K562 (cell line): ENCODE results near the gene OPA3. TPM values are rescaled to one million over a fixed set of nuclear protein-coding genes. Genes with fewer than 3 reads are reported as not detected.

Source experiments
- ATAC-seq: fragments of 200-7000 bp; cut with Tn5 transposase; 3 replicates; pipeline ENCODE4 v1.9.1; 2020; ENCODE audit warnings: moderate library complexity
- BruUV-seq: library from RNA; stranded (reverse); fragments of 400-500 nt; replicated peaks from 2 replicates; lab custom pipeline; 2021; lab: Mats Ljungman, UMichigan
- CTCF ChIA-PET: fragments of 300-600 bp; formaldehyde crosslinking; extraction: SDS; loops from one replicate; lab custom pipeline; 2021; ENCODE audit warnings: low intra/inter-chr PET ratio; lab: Yijun Ruan, JAX
- POLR2A ChIA-PET: fragments of 300-600, 350-650 bp; sonication (Branson Sonifier 250); formaldehyde crosslinking; extraction: SDS; loops from one replicate; lab custom pipeline; 2021; ENCODE audit warnings: antibody characterized with exemption, inconsistent platforms; lab: Yijun Ruan, JAX
- DNase-seq, 4 experiments: peaks; one replicate each; pipeline versions ENCODE4 v3.0.0 to v3.0.0-alpha.2; 2011 to 2018; ENCODE audit warnings: low spot score in 3 of 4, mixed read lengths in 3 of 4; ENCODE audit errors: extremely low read depth in 1 of 4
- FAIRE-seq: peaks from 2 replicates; lab custom pipeline; 2011; peaks lifted over from hg19 to GRCh38; lab: Jason Lieb, UNC
- H2AFZ ChIP-seq: 2 replicates; pipeline ENCODE4 v1.6.0; 2011; ENCODE audit warnings: low read depth, low read length, control low read depth, inconsistent platforms
- H3K27ac ChIP-seq: fragments of 200-600 bp; 3 replicates; pipeline ENCODE4 v1.8.0; 2011; ENCODE audit warnings: low read depth, mild to moderate bottlenecking, control low read depth, inconsistent platforms, low read length, moderate library complexity, mixed read lengths; ENCODE audit errors: extremely low read depth
- H3K27me3 ChIP-seq, 2 experiments: fragments of 300-600 bp in 1 of 2; 2 replicates in 1 of 2; 3 replicates in 1 of 2; pipeline versions ENCODE4 v1.6.0 to v1.8.0; 2011; ENCODE audit warnings: inconsistent platforms in 2 of 2, low read length in 2 of 2, mild to moderate bottlenecking in 1 of 2, mixed read lengths in 1 of 2, moderate library complexity in 1 of 2; ENCODE audit not compliant: control insufficient read depth in 2 of 2, insufficient read depth in 2 of 2
- H3K36me3 ChIP-seq: fragments of 300-600 bp; 3 replicates; pipeline ENCODE4 v1.8.0; 2011; ENCODE audit warnings: mild to moderate bottlenecking, low read length, inconsistent platforms; ENCODE audit not compliant: control insufficient read depth, insufficient read depth
- H3K4me1 ChIP-seq, 2 experiments: fragments of 200-600 bp in 1 of 2; replicated peaks in 1 of 2; 2 replicates in 1 of 2; 3 replicates in 1 of 2; pipeline versions ENCODE4 v1.5.1 to v1.8.0; 2011; ENCODE audit warnings: inconsistent platforms in 2 of 2, low read length in 2 of 2, mild to moderate bottlenecking in 1 of 2, mixed read lengths in 1 of 2, moderate library complexity in 1 of 2; ENCODE audit not compliant: control insufficient read depth in 2 of 2, insufficient read depth in 2 of 2
- H3K4me2 ChIP-seq: 2 replicates; pipeline ENCODE4 v1.6.1; 2011; ENCODE audit warnings: low read length, control low read depth, inconsistent platforms, mixed read lengths; ENCODE audit not compliant: insufficient read depth
- H3K4me3 ChIP-seq: fragments of 200-600 bp; sonication (generic), shearing (Covaris generic); 2 replicates; pipeline ENCODE4 v1.5.1; 2016; ENCODE audit warnings: control low read depth, inconsistent platforms
- H3K79me2 ChIP-seq: fragments of 200-600 bp; 3 replicates; pipeline ENCODE4 v1.8.0; 2011; ENCODE audit warnings: low read length, inconsistent platforms; ENCODE audit not compliant: control insufficient read depth, insufficient read depth
- H3K9ac ChIP-seq, 2 experiments: 2 replicates each; pipeline versions ENCODE4 v1.6.0 to v1.6.1; 2011; ENCODE audit warnings: low read depth in 2 of 2, low read length in 2 of 2, control low read depth in 1 of 2, inconsistent platforms in 1 of 2, mild to moderate bottlenecking in 1 of 2, mixed read lengths in 1 of 2; ENCODE audit not compliant: insufficient read depth in 1 of 2
- H3K9me1 ChIP-seq: one replicate; pipeline ENCODE4 v1.6.0; 2011; ENCODE audit warnings: inconsistent platforms, mild to moderate bottlenecking, low read length, moderate library complexity; ENCODE audit not compliant: control insufficient read depth, insufficient read depth
- H3K9me3 ChIP-seq: replicated peaks from 2 replicates; pipeline ENCODE4 v1.5.1; 2011; ENCODE audit warnings: low read depth, low read length, inconsistent platforms; ENCODE audit not compliant: control insufficient read depth, insufficient read depth
- H4K20me1 ChIP-seq: replicated peaks from 2 replicates; pipeline ENCODE4 v1.6.1; 2011; ENCODE audit warnings: low read length, inconsistent platforms, mixed read lengths; ENCODE audit not compliant: control insufficient read depth, insufficient read depth
- BCOR ChIP-seq: fragments of 450-650 bp; IDR thresholded peaks from 2 replicates; pipeline ENCODE4 v1.6.1; 2016
- DPF2 ChIP-seq: fragments of 450-650 bp; IDR thresholded peaks from 2 replicates; pipeline ENCODE4 v1.6.1; 2016
- E2F3 ChIP-seq: fragments of 250-450 bp; sonication (Bioruptor Pico); IDR thresholded peaks from 2 replicates; pipeline ENCODE4 v1.4.0; 2020; ENCODE audit warnings: mild to moderate bottlenecking
- GTF2E2 ChIP-seq: fragments of 200-800 bp; sonication (Bioruptor generic); IDR thresholded peaks from 2 replicates; pipeline ENCODE4 v1.6.1; 2016; ENCODE audit warnings: missing genetic modification characterization, missing compliant biosample characterization
- ILF3 ChIP-seq: fragments of 450-650 bp; IDR thresholded peaks from 2 replicates; pipeline ENCODE4 v1.6.1; 2018; ENCODE audit warnings: antibody characterized with exemption, mild to moderate bottlenecking, moderate library complexity, borderline replicate concordance
- JUNB ChIP-seq: fragments of 450-650 bp; formaldehyde crosslinking; conservative IDR thresholded peaks from 2 replicates; pipeline ENCODE4 v1.4.0; 2020; ENCODE audit warnings: mild to moderate bottlenecking
- LARP7 ChIP-seq: fragments of 450-650 bp; IDR thresholded peaks from 2 replicates; pipeline ENCODE4 v1.6.1; 2016
- NONO ChIP-seq, 2 experiments: fragments of 200-400 bp in 1 of 2; fragments of 450-650 bp in 1 of 2; formaldehyde crosslinking in 1 of 2; IDR thresholded peaks; 2 replicates each; pipeline ENCODE4 v1.6.1; 2017; ENCODE audit warnings: low read depth in 2 of 2, mild to moderate bottlenecking in 2 of 2, moderate library complexity in 2 of 2, low read length in 1 of 2
- PHTF2 ChIP-seq: fragments of 250-450 bp; sonication (Bioruptor Pico); IDR thresholded peaks from 2 replicates; pipeline ENCODE4 v1.5.0; 2021; ENCODE audit warnings: mild to moderate bottlenecking
- PPARD ChIP-seq: fragments of 250-450 bp; sonication (Bioruptor Pico); IDR thresholded peaks from 2 replicates; pipeline ENCODE4 v1.8.0; 2022; ENCODE audit warnings: inconsistent platforms, mild to moderate bottlenecking, moderate library complexity
- SAFB ChIP-seq: fragments of 200-400 bp; formaldehyde crosslinking; IDR thresholded peaks from 2 replicates; pipeline ENCODE4 v1.6.1; 2017; ENCODE audit warnings: low read depth, low read length, borderline replicate concordance
- SMARCA4 ChIP-seq: fragments of 450-650 bp; IDR thresholded peaks from 2 replicates; pipeline ENCODE4 v1.6.1; 2016
- ZKSCAN1 ChIP-seq: fragments of 150-350 bp; IDR thresholded peaks from 2 replicates; pipeline ENCODE4 v1.6.1; 2016; ENCODE audit warnings: low read depth, low read length
- ZNF3 ChIP-seq: fragments of 250-450 bp; sonication (Bioruptor Pico); IDR thresholded peaks from 2 replicates; pipeline ENCODE4 v1.5.0; 2021; ENCODE audit warnings: mild to moderate bottlenecking, moderate library complexity
- ZNF384 ChIP-seq: IDR thresholded peaks from 2 replicates; pipeline ENCODE4 v1.6.1; 2012; ENCODE audit warnings: low read depth, low read length, improper control_type of control experiment
- ZNF75A ChIP-seq: fragments of 450-650 bp; formaldehyde crosslinking; IDR thresholded peaks from 2 replicates; pipeline ENCODE4 v1.4.0; 2020; ENCODE audit warnings: mild to moderate bottlenecking
- WGBS: fragments of 100-300 bp; shearing (Covaris generic); methylation state at CpG from one replicate; pipeline ENCODE4 v1.1.6; 2016; ENCODE audit warnings: low coverage, mixed read lengths; ENCODE audit not compliant: insufficient coverage; ENCODE audit errors: missing lambda C conversion rate; 5-methylcytosine and 5-hydroxymethylcytosine counted together
- in situ Hi-C: fragments of 300-500 bp; cut with MboI; formaldehyde crosslinking; loops from 4 replicates; pipeline ENCODE4 v1.15.0; 2018; ENCODE audit warnings: inconsistent platforms, mixed read lengths
- intact Hi-C: fragments of 100-400 bp; cut with micrococcal nuclease; formaldehyde crosslinking; loops from 2 replicates; pipeline ENCODE4 v1.14.2; 2022
- polyA plus RNA-seq, 8 experiments: library from polyadenylated mRNA; depleted of rRNA in 4 of 8; stranded (reverse) in 5 of 8; unstranded in 3 of 8; fragments of >200 nt; fragmentation: Nextera tagmentation in 2 of 8; fragmentation: Illumina TruSeq in 1 of 8; extraction: Ambion mirVana in 2 of 8; extraction: Trizol in 1 of 8; gene quantifications; 2 replicates each; pipeline versions ENCODE4 v1.2.1 to v1.2.3, GENCODE V29; 2011 to 2014; ENCODE audit warnings: inconsistent platforms in 1 of 8, missing spikeins in 1 of 8
- total RNA-seq, 7 experiments: library from RNA; depleted of rRNA in 6 of 7; stranded (reverse); fragments of >200 nt in 6 of 7; fragmentation: Illumina TruSeq in 2 of 7; extraction: Trizol in 2 of 7; gene quantifications; 2 replicates each; pipeline versions ENCODE4 v1.2.1 to v1.2.3, GENCODE V29; 2011 to 2021; ENCODE audit warnings: low replicate concordance in 1 of 7
- TF ChIP-seq, protein P1 (sequence below): fragments of 450-650 bp; formaldehyde crosslinking; IDR thresholded peaks from 2 replicates; pipeline ENCODE4 v1.4.0; 2020; ENCODE audit warnings: mild to moderate bottlenecking, mixed read lengths
- TF ChIP-seq, protein P2 (sequence below), 2 experiments: IDR thresholded peaks; 2 replicates each; pipeline ENCODE4 v1.6.1; 2011; ENCODE audit warnings: borderline replicate concordance in 1 of 2, control low read depth in 1 of 2, low read depth in 1 of 2, low read length in 1 of 2, mild to moderate bottlenecking in 1 of 2, mixed read lengths in 1 of 2, moderate library complexity in 1 of 2; ENCODE audit not compliant: insufficient read depth in 1 of 2, insufficient read length in 1 of 2, poor library complexity in 1 of 2, severe bottlenecking in 1 of 2; ENCODE audit errors: extremely low read depth in 1 of 2
- TF ChIP-seq, protein P3 (sequence below), 3 experiments: fragments of 200-800 bp in 1 of 3; fragments of 250-450 bp in 1 of 3; fragments of 450-650 bp in 1 of 3; sonication (Bioruptor Pico) in 1 of 3; sonication (Bioruptor generic) in 1 of 3; formaldehyde crosslinking in 1 of 3; IDR thresholded peaks; 2 replicates each; pipeline versions ENCODE4 v1.6.1 to v1.8.0; 2016 to 2022; ENCODE audit warnings: mild to moderate bottlenecking in 2 of 3, missing genetic modification characterization in 2 of 3, missing compliant biosample characterization in 1 of 3, moderate library complexity in 1 of 3

OPA3 gene
- total and polyA plus RNA-seq, 9 of the 15 experiments (the other 6 are each of a cell fraction or from before 2014, with no cell fraction given): 1.4 to 18.8 (median 9.0) TPM

DNA sequence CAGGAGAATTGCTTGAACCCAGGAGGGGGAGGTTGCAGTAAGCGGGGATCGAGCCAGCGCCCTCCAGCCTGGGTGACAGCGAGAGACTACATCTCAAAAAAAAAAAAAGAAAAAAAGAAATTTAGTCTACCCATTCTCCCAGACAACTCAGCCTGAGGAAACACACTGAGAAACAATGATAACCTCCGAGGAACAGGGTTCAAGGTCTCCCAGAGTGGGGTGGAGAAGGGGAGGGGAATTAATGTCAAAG lies 78.7 kb downstream of the OPA3 start:
- in situ Hi-C loops (no loop called here), intact Hi-C loops (loop anchor here (1.0 to 5.0 kb wide), 2 partner anchors 52 to 136 kb away; no protein-coding TSS in a partner anchor)
- H2AFZ ChIP-seq: peak overlapping the region; percentile 88
- ChIA-PET CTCF (no interaction called here), POLR2A (interaction anchor here (0.7 to 2.3 kb wide), 2 partner anchors 10 to 69 kb away, joined by 3 to 5 read pairs; no protein-coding TSS in a partner anchor)
- DNase-seq: no peak
- H3K27ac ChIP-seq: peak overlapping the region; percentile 98
- H3K79me2 ChIP-seq: peaks cover 46% of the 10 kb centered on the region
- H3K4me3 ChIP-seq: peak overlapping the region; percentile 99
- 0% methylated on average over 2 of the region's 5 CpGs for WGBS
- H4K20me1 ChIP-seq: no peaks in the 10 kb centered on the region
- H3K9me1 ChIP-seq: no peaks in the 10 kb centered on the region
- H3K27me3 ChIP-seq: no peaks in the 10 kb centered on the region
- H3K4me2 ChIP-seq: peak overlapping the region; percentile 96
- H3K9ac ChIP-seq: peak overlapping the region; percentile 87 to 95; a peak in 3 of 4 replicates
- peaks cover 17% of the 10 kb centered on the region; the same call in 1 of the 3 replicates for H3K36me3 ChIP-seq
- H3K4me1 ChIP-seq: peaks cover 32 to 53% of the 10 kb centered on the region in 2 experiments
- FAIRE-seq: no peak
- no peak for ATAC-seq
- H3K9me3 ChIP-seq: no peaks in the 10 kb centered on the region
- BruUV-seq: TSS peak; percentile 56
- TF ChIP-seq PHTF2 (CRISPR knock-in tag): no peak
- TF ChIP-seq ZNF75A (CRISPR knock-in tag): no peak
- TF ChIP-seq LARP7: no peak
- TF ChIP-seq, protein P1, sequence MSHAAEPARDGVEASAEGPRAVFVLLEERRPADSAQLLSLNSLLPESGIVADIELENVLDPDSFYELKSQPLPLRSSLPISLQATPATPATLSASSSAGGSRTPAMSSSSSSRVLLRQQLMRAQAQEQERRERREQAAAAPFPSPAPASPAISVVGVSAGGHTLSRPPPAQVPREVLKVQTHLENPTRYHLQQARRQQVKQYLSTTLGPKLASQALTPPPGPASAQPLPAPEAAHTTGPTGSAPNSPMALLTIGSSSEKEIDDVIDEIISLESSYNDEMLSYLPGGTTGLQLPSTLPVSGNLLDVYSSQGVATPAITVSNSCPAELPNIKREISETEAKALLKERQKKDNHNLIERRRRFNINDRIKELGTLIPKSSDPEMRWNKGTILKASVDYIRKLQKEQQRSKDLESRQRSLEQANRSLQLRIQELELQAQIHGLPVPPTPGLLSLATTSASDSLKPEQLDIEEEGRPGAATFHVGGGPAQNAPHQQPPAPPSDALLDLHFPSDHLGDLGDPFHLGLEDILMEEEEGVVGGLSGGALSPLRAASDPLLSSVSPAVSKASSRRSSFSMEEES: no peak
- TF ChIP-seq DPF2: peak; percentile 37
- TF ChIP-seq ILF3: no peak
- peak; percentile 9; the same call in 1 of the 2 replicates for TF ChIP-seq ZNF384
- no peak for TF ChIP-seq BCOR
- TF ChIP-seq, protein P2, sequence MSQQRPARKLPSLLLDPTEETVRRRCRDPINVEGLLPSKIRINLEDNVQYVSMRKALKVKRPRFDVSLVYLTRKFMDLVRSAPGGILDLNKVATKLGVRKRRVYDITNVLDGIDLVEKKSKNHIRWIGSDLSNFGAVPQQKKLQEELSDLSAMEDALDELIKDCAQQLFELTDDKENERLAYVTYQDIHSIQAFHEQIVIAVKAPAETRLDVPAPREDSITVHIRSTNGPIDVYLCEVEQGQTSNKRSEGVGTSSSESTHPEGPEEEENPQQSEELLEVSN (IDR thresholded peaks at IDR 0.05; ENCODE audit: borderline replicate concordance in 1 of 2, extremely low read depth in 1 of 2, insufficient read depth in 1 of 2, insufficient read length in 1 of 2, low read depth in 1 of 2, low read length in 1 of 2, poor library complexity in 1 of 2, severe bottlenecking in 1 of 2): no peak
- no peak for TF ChIP-seq JUNB
- no peak for TF ChIP-seq E2F3 (CRISPR knock-in tag)
- no peak for TF ChIP-seq PPARD (CRISPR knock-in tag)
- no peak for TF ChIP-seq ZNF3
- 0 out of 2 replicates have a peak, but pooled peaks have one; percentile 20 for TF ChIP-seq SMARCA4
- TF ChIP-seq, protein P3, sequence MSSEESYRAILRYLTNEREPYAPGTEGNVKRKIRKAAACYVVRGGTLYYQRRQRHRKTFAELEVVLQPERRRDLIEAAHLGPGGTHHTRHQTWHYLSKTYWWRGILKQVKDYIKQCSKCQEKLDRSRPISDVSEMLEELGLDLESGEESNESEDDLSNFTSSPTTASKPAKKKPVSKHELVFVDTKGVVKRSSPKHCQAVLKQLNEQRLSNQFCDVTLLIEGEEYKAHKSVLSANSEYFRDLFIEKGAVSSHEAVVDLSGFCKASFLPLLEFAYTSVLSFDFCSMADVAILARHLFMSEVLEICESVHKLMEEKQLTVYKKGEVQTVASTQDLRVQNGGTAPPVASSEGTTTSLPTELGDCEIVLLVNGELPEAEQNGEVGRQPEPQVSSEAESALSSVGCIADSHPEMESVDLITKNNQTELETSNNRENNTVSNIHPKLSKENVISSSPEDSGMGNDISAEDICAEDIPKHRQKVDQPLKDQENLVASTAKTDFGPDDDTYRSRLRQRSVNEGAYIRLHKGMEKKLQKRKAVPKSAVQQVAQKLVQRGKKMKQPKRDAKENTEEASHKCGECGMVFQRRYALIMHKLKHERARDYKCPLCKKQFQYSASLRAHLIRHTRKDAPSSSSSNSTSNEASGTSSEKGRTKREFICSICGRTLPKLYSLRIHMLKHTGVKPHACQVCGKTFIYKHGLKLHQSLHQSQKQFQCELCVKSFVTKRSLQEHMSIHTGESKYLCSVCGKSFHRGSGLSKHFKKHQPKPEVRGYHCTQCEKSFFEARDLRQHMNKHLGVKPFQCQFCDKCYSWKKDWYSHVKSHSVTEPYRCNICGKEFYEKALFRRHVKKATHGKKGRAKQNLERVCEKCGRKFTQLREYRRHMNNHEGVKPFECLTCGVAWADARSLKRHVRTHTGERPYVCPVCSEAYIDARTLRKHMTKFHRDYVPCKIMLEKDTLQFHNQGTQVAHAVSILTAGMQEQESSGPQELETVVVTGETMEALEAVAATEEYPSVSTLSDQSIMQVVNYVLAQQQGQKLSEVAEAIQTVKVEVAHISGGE (CRISPR knock-in tag; IDR thresholded peaks at IDR 0.05): peak in 1 of 3 experiments; percentile 10; a peak in 1 of 6 replicates
- TF ChIP-seq GTF2E2 (tag): no peak
- TF ChIP-seq ZKSCAN1: no peak
- TF ChIP-seq NONO (IDR thresholded peaks at IDR 0.05; ENCODE audit: low read depth in 2 of 2, low read length in 1 of 2): no peak
- TF ChIP-seq SAFB: no peak
